ENCODE results near the gene ALOX5.

Gene ALOX5

DNA sequence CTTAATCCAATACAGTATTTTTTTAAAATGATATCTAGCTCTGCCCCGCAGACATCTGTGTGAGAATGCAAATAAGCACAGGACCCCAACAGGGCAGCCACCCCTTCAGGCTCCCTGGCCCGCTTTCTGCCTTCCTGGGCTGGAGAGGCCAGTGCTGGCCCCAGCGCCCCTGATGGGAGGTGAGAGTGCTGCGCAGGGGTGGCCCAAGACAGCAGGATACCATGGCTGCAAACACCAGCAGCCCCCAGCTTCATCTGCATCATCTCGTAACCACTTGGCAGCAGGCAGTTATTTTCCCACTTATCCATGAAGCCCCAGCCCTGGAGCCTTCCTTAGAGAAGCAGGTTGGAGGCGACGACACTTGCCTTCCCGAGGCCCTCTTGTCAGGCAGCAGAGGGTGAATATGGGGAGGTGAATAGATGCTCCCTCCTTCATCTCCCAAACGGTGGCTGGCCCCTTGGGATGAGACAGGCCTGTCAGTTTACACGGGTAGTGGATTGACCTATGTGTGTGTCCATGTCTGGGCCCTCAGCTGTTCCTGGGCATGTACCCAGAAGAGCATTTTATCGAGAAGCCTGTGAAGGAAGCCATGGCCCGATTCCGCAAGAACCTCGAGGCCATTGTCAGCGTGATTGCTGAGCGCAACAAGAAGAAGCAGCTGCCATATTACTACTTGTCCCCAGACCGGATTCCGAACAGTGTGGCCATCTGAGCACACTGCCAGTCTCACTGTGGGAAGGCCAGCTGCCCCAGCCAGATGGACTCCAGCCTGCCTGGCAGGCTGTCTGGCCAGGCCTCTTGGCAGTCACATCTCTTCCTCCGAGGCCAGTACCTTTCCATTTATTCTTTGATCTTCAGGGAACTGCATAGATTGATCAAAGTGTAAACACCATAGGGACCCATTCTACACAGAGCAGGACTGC, 71.2 kb downstream of the ALOX5 start:
- in situ Hi-C loops (cut with MboI; ENCODE audit: low pct_unique_long_range_greater_than_20kb, low sequenced_read_pairs, unreplicated experiment), result no loop called here
- TF ChIP-seq, protein P1, sequence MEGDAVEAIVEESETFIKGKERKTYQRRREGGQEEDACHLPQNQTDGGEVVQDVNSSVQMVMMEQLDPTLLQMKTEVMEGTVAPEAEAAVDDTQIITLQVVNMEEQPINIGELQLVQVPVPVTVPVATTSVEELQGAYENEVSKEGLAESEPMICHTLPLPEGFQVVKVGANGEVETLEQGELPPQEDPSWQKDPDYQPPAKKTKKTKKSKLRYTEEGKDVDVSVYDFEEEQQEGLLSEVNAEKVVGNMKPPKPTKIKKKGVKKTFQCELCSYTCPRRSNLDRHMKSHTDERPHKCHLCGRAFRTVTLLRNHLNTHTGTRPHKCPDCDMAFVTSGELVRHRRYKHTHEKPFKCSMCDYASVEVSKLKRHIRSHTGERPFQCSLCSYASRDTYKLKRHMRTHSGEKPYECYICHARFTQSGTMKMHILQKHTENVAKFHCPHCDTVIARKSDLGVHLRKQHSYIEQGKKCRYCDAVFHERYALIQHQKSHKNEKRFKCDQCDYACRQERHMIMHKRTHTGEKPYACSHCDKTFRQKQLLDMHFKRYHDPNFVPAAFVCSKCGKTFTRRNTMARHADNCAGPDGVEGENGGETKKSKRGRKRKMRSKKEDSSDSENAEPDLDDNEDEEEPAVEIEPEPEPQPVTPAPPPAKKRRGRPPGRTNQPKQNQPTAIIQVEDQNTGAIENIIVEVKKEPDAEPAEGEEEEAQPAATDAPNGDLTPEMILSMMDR (IDR thresholded peaks at IDR 0.05; ENCODE audit: extremely low read depth, insufficient read depth, missing control alignments), result no peak
- DNase-seq (ENCODE audit: low spot score), result no peak

DNA sequence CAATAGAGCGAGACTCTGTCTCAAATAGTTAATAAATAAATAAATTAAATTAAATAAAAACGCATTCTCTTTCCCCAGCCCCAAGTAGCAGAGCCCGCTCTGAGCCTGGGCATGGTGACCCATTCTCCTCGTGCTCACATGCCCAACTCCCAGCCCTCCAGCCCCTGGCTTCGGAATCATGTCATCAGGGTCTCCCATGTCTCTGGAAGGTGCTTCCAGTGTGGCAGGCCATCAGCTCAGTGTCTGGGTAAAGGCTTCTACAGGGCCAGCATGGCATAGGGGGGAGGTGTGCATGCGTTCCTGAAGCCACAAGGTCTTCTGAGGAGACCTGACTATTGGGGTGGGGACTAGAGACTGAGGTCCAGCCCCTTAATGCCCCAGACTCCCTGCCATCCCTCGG, 72.8 kb downstream of the ALOX5 start:
- no peak for DNase-seq (ENCODE audit: low spot score)
- in situ Hi-C loops (cut with MboI; ENCODE audit: low pct_unique_long_range_greater_than_20kb, low sequenced_read_pairs, unreplicated experiment), result no loop called here
- TF ChIP-seq, protein P1 (IDR thresholded peaks at IDR 0.05; ENCODE audit: extremely low read depth, insufficient read depth, missing control alignments), result no peak

DNA sequence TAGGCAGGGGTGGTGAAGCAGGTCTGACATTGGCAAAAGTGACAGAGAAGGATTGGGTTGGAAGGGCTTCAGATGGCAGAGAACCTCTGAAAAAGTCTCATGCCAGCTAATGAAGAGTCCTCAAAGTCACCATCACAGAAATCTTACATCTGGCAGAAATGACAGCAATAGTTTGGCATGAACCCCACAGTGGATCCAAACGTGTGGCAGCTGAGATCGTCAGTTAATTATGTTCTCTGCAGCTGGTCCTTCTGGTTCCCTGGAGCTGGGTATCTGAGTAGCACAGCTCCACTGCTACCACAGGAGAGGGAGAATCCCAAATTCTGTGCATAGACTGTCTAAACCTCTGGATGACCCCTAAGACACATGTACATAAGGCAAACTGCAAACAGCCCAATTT, 73.4 kb downstream of the ALOX5 start:
- in situ Hi-C loops (cut with MboI; ENCODE audit: low pct_unique_long_range_greater_than_20kb, low sequenced_read_pairs, unreplicated experiment), result no loop called here
- DNase-seq (ENCODE audit: low spot score), result no peak
- TF ChIP-seq, protein P1 (IDR thresholded peaks at IDR 0.05; ENCODE audit: extremely low read depth, insufficient read depth, missing control alignments), result no peak

DNA sequence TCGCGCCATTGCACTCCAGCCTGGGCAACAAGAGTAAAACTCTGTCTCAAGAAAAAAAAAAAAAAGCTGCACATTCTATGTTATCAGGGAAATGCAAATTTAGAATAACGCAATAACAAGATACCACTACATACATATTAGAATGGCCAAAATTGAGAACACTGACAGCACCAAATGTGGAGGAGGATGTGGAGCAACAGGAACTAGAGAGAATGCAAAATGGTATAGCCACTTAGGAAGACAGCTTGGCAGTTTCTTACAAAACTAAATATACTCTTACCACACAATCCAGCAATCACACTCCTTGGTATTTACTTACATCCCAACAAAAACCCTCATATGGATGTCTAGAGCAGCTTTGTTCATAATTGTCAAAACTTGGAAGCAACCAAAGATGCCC, 76.8 kb downstream of the ALOX5 start:
- no peak for DNase-seq (ENCODE audit: low spot score)
- in situ Hi-C loops (cut with MboI; ENCODE audit: low pct_unique_long_range_greater_than_20kb, low sequenced_read_pairs, unreplicated experiment), result no loop called here
- TF ChIP-seq, protein P1 (IDR thresholded peaks at IDR 0.05; ENCODE audit: extremely low read depth, insufficient read depth, missing control alignments), result no peak

DNA sequence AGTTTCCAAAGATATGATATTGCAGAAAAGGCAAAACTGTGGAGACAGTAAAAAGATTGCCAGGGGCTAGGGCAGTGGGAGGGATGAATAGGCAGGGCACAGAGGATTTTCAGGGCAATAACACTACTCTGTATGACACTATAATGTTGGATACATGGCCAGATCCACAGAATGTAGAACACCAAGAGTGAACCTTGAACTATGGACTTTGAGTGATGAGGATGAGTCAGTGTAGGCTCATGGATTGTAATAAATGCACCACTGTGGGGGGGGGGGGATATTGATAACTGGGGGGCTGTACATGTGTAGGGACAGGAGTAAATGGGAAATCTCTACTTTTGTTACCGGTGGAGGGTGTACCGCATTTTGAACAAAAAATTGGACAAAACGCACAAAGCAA, 77.4 kb downstream of the ALOX5 start:
- TF ChIP-seq, protein P1 (IDR thresholded peaks at IDR 0.05; ENCODE audit: extremely low read depth, insufficient read depth, missing control alignments), result no peak
- DNase-seq (ENCODE audit: low spot score), result no peak
- in situ Hi-C loops (cut with MboI; ENCODE audit: low pct_unique_long_range_greater_than_20kb, low sequenced_read_pairs, unreplicated experiment), result no loop called here

DNA sequence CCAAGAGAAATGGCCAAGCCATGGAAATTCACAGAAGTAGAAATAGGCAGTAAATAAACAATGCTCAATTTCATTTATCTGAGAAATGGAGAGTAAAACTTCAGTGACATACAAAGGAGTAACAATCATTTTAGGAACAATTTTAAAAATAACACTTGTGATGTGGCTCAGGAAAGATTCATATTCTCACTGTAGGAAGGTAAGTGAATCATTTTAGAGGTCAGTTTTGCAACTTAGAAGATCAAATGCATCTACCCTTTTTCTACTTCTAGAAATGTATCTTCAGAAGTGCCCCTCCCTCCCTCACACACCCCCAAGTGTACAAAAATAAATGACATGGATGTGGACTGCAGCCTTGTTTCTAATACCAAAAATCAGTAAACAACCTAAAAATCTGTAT, 78.3 kb downstream of the ALOX5 start:
- no peak for DNase-seq (ENCODE audit: low spot score)
- in situ Hi-C loops (cut with MboI; ENCODE audit: low pct_unique_long_range_greater_than_20kb, low sequenced_read_pairs, unreplicated experiment), result no loop called here
- TF ChIP-seq, protein P1 (IDR thresholded peaks at IDR 0.05; ENCODE audit: extremely low read depth, insufficient read depth, missing control alignments), result no peak
